Right lobe of liver (tissue), 6 donors: Measurements from ENCODE around the gene MTERF2. TPM values are rescaled to one million over a fixed set of nuclear protein-coding genes. Genes with fewer than 3 reads are reported as not detected.

ENCODE experiments used
- ATAC-seq, 4 donors: fragments of 200-7000 bp; cut with Tn5 transposase; one replicate each; pipeline ENCODE4 v1.9.1; 2020; ENCODE audit warnings: mild to moderate bottlenecking in 4 of 4, moderate library complexity in 4 of 4
- DNase-seq, 3 donors: peaks; one replicate each; pipeline ENCODE4 v3.0.0-alpha.2; 2020
- H3K27ac ChIP-seq, 3 donors: fragments of 200-600 bp; one replicate each; pipeline ENCODE4 v1.8.0; 2022
- H3K27me3 ChIP-seq, 2 donors: fragments of 200-600 bp; one replicate each; pipeline ENCODE4 v1.8.0; 2022
- H3K36me3 ChIP-seq, 4 donors: fragments of 200-600 bp; sonication (generic) in 1 of 4; one replicate each; pipeline versions ENCODE4 v1.5.1 to v1.8.0; 2017 to 2022; ENCODE audit warnings: control low read depth in 1 of 4
- H3K4me1 ChIP-seq, 4 donors: fragments of 200-600 bp; sonication (generic) in 1 of 4; one replicate each; pipeline versions ENCODE4 v1.5.1 to v1.8.0; 2017 to 2022; ENCODE audit warnings: control low read depth in 1 of 4
- H3K4me3 ChIP-seq, 3 donors: fragments of 200-600 bp; one replicate each; pipeline ENCODE4 v1.8.0; 2022
- H3K9me3 ChIP-seq, 4 donors: fragments of 200-600 bp; sonication (generic) in 1 of 4; one replicate each; pipeline versions ENCODE4 v1.5.1 to v1.8.0; 2017 to 2022; ENCODE audit warnings: control low read depth in 1 of 4
- POLR2A ChIP-seq: fragments of 450-650 bp; IDR thresholded peaks from one replicate; pipeline ENCODE4 v1.6.1; 2017; ENCODE audit warnings: antibody characterized with exemption, mild to moderate bottlenecking
- WGBS: methylation state at CpG from one replicate; pipeline ENCODE4 v1.1.6; 2018; ENCODE audit warnings: low coverage, low lambda C conversion rate; ENCODE audit not compliant: insufficient coverage; ENCODE audit errors: missing lambda C conversion rate; 5-methylcytosine and 5-hydroxymethylcytosine counted together
- intact Hi-C, 2 donors: fragments of 100-400 bp; cut with DNase I; formaldehyde crosslinking; loops; one replicate each; pipeline versions ENCODE4 v1.11.2 to v1.14.1; 2022
- total RNA-seq, 6 experiments: library from RNA; depleted of rRNA in 2 of 6; stranded (reverse); fragments of >200 nt in 2 of 6; fragmentation: NEBNext Ultra II Directional in 3 of 6; extraction: Animal tissue kit (Norgen Biotek cat#: 25700) in 3 of 6; gene quantifications; one replicate each; pipeline versions ENCODE4 v1.1.0 to v1.2.4, GENCODE V29; 2016 to 2023
- TF ChIP-seq, protein P1 (sequence below), 4 donors: fragments of 200-600 bp in 3 of 4; fragments of 450-650 bp in 1 of 4; IDR thresholded peaks; one replicate each; pipeline versions ENCODE4 v1.5.1 to v1.8.0; 2016 to 2022; ENCODE audit warnings: antibody characterized with exemption in 4 of 4, mild to moderate bottlenecking in 2 of 4
- donor health status: DM: no; HTN: yes; CAD: no.
- donor health status: DM: no; HTN: no; CAD: no.
- donor health status: DM: no; HTN: no; CAD: no.
- donor health status: DM: no; HTN: yes; CAD: no.
- donor health status: DM: no; HTN: yes; CAD: no.

The MTERF2 gene
- total RNA-seq, 6 experiments from 2014 or later, result 7.2 to 14.4 (median 12.0) TPM

DNA sequence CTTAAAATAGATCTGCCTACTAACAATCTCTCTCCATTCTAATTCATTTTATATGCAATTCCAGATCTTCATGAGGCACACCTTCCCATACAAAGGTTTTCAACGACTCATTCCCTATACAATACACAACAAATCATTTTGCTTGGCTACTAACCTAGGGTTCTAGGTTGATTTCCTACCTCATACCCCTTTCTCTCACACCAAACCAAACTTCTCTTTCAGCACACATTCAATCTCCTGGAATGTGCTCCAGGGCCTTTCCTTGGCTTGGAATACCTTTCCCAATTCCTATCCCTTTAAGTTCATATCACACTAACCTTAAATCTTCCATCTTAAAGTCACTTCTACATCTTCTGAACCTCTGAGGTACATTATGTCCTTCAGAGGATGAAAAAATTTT is 38.7 kb upstream of the MTERF2 start:
- intact Hi-C loops, result no loop called here
- Histone ChIP-seq H3K27ac (no peak overlapping the region), H3K27me3 (no peaks in the 10 kb centered on the region), H3K4me1 (peaks cover 0 to 23% (median 12%) of the 10 kb centered on the region in 4 donors), H3K4me3 (no peak overlapping the region), H3K9me3 (no peaks in the 10 kb centered on the region), H3K36me3 (no peaks in the 10 kb centered on the region)
- DNase-seq (no peak), ATAC-seq (no peak)
- 86% methylated on average over 1 of the region's 1 CpG for whole genome bisulfite sequencing
- TF ChIP-seq, protein P1, sequence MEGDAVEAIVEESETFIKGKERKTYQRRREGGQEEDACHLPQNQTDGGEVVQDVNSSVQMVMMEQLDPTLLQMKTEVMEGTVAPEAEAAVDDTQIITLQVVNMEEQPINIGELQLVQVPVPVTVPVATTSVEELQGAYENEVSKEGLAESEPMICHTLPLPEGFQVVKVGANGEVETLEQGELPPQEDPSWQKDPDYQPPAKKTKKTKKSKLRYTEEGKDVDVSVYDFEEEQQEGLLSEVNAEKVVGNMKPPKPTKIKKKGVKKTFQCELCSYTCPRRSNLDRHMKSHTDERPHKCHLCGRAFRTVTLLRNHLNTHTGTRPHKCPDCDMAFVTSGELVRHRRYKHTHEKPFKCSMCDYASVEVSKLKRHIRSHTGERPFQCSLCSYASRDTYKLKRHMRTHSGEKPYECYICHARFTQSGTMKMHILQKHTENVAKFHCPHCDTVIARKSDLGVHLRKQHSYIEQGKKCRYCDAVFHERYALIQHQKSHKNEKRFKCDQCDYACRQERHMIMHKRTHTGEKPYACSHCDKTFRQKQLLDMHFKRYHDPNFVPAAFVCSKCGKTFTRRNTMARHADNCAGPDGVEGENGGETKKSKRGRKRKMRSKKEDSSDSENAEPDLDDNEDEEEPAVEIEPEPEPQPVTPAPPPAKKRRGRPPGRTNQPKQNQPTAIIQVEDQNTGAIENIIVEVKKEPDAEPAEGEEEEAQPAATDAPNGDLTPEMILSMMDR (IDR thresholded peaks at IDR 0.05), result no peak
- TF ChIP-seq POLR2A, result no peak

DNA sequence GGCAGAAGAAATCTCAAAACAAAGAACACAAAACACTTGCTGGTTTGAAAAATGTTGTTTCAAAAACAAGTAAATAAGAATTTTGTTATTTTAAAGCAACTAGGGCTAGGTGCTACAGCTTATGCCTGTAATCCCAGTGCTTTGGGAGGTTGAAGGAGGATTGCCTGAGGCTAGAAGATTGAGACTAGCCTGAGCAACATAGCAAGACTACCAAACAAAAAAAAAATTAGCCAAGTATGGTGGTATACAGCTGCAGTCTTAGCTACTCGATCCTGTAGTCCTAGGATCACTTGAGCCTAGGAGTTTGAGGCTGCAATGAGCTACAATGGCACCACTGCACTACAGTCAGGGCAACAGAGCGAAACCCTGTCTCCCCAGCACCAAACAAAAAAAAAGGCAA is 32.6 kb upstream of the MTERF2 start:
- Histone ChIP-seq H3K36me3 (no peaks in the 10 kb centered on the region), H3K4me3 (no peak overlapping the region), H3K27me3 (no peaks in the 10 kb centered on the region), H3K4me1 (no peaks in the 10 kb centered on the region), H3K9me3 (no peaks in the 10 kb centered on the region), H3K27ac (no peak overlapping the region)
- no peak for ATAC-seq
- no peak for DNase-seq
- intact Hi-C loops, result no loop called here
- TF ChIP-seq, protein P1 (IDR thresholded peaks at IDR 0.05), result no peak
- no peak for TF ChIP-seq POLR2A
- 50% methylated on average over 1 of the region's 2 CpGs for WGBS

DNA sequence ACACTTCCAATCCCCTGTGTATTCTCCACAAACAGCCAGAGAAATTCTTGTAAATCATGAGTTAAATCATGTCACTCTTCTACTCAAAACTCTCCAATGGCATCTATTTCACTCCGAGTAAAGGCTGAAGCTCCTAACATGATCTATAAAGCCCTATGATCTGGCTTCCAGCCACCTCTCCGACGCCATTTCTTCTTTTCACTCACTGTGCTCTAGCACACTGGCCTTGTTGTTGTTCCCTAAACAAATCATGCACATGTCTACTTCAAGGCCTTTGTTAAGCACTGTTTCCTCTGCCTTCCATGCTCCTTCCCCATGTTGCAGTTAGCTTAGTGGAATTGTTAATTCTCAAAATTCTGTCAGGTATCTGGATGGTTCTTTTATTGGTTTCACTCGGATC is 30.1 kb upstream of the MTERF2 start:
- H3K4me1 ChIP-seq, result no peaks in the 10 kb centered on the region
- H3K27ac ChIP-seq, result no peak overlapping the region
- WGBS, result 95% methylated on average over 4 of the region's 4 CpGs
- ATAC-seq, result no peak
- DNase-seq, result no peak
- no peaks in the 10 kb centered on the region for H3K36me3 ChIP-seq
- intact Hi-C loops, result no loop called here
- H3K4me3 ChIP-seq, result no peak overlapping the region
- H3K9me3 ChIP-seq, result no peaks in the 10 kb centered on the region
- no peak for TF ChIP-seq POLR2A
- TF ChIP-seq, protein P1 (IDR thresholded peaks at IDR 0.05), result no peak
- no peaks in the 10 kb centered on the region for H3K27me3 ChIP-seq

DNA sequence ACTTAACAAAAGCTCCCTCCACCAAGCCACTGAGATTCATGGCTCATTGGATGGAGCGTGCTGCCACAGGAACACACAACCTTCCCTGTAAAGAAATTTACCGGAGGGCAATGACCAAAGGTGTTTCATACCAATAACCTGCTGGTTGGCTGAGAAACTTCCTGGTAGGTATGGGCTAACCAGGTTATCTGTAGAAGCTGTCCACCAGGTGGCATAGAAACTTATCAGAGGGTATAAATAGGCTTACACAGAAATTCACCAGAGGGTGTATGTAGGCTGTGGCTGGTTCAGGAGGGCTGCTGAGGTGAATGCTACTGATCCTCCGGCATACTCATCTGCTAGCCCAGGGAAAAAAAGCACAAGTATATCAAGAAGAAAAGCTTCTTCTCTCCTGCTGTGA is 27.1 kb upstream of the MTERF2 start:
- H3K4me3 ChIP-seq, result no peak overlapping the region
- 42% methylated on average over 3 of the region's 3 CpGs for WGBS
- ATAC-seq (peak; percentile 93 to 100 (median 96)), DNase-seq (peak in 1 of 3 donors; percentile 48)
- H3K27me3 ChIP-seq, result no peaks in the 10 kb centered on the region
- TF ChIP-seq, protein P1 (IDR thresholded peaks at IDR 0.05), result peak; percentile 42 to 62 (median 48)
- TF ChIP-seq POLR2A, result no peak
- intact Hi-C loops, result no loop called here
- H3K4me1 ChIP-seq, result no peaks in the 10 kb centered on the region
- H3K36me3 ChIP-seq, result no peaks in the 10 kb centered on the region
- H3K9me3 ChIP-seq, result no peaks in the 10 kb centered on the region
- H3K27ac ChIP-seq, result no peak overlapping the region
